Psoas muscle (tissue), 8 donors: ENCODE results near the gene OR2D2. TPM values are rescaled to one million over a fixed set of nuclear protein-coding genes. Genes with fewer than 3 reads are reported as not detected.
"Not testable (repeated sequence)": the region's sequence is repeated elsewhere in the genome, so short reads cannot be mapped to it uniquely, and the experiment has no call there.

Experiments
- ATAC-seq, 4 donors: fragments of 200-7000 bp; cut with Tn5 transposase; one replicate each; pipeline ENCODE4 v1.9.1; 2020; ENCODE audit warnings: moderate library complexity in 3 of 4, mild to moderate bottlenecking in 2 of 4
- DNase-seq, 2 donors: peaks; one replicate each; pipeline ENCODE4 v3.0.0-alpha.2; 2020
- H3K27ac ChIP-seq: fragments of 200-600 bp; one replicate; pipeline ENCODE4 v1.8.0; 2022
- H3K27me3 ChIP-seq, 3 donors: fragments of 200-600 bp in 1 of 3; one replicate each; pipeline versions ENCODE4 v1.6.1 to v1.8.0; 2013 to 2022; ENCODE audit warnings: low read length in 2 of 3, mild to moderate bottlenecking in 2 of 3, moderate library complexity in 1 of 3; ENCODE audit not compliant: insufficient read depth in 3 of 3
- H3K36me3 ChIP-seq, 2 donors: fragments of 200-600 bp in 1 of 2; one replicate each; pipeline versions ENCODE4 v1.6.1 to v1.8.0; 2013 to 2022; ENCODE audit warnings: low read depth in 1 of 2, mild to moderate bottlenecking in 1 of 2, moderate library complexity in 1 of 2; ENCODE audit not compliant: insufficient read depth in 1 of 2
- H3K4me1 ChIP-seq: fragments of 200-600 bp; one replicate; pipeline ENCODE4 v1.8.0; 2022
- H3K4me3 ChIP-seq: fragments of 200-600 bp; one replicate; pipeline ENCODE4 v1.8.0; 2022; ENCODE audit warnings: mild to moderate bottlenecking
- H3K9me3 ChIP-seq: fragments of 200-600 bp; one replicate; pipeline ENCODE4 v1.8.0; 2022
- CTCF ChIP-seq: fragments of 200-600 bp; IDR thresholded peaks from one replicate; pipeline ENCODE4 v1.8.0; 2022; ENCODE audit warnings: antibody characterized with exemption
- WGBS, 3 donors: extraction: QIAGEN DNeasy Blood & Tissue Kit; methylation state at CpG; one replicate each; pipeline versions ENCODE4 v1.1.6 to v1.1.7; 2013; 5-methylcytosine and 5-hydroxymethylcytosine counted together
- intact Hi-C, 2 donors: fragments of 100-400 bp; cut with DNase I; formaldehyde crosslinking; loops; one replicate each; pipeline versions ENCODE4 v1.11.0 to v1.14.2; 2022
- polyA plus RNA-seq, 3 donors: library from polyadenylated mRNA; stranded (reverse); fragments of 200-250 nt; gene quantifications; one replicate each; pipeline ENCODE4 v1.2.3, GENCODE V29; 2013
- total RNA-seq, 4 donors: library from RNA; stranded (reverse); fragmentation: NEBNext Ultra II Directional in 2 of 4; extraction: Animal tissue kit (Norgen Biotek cat#: 25700) in 2 of 4; gene quantifications; one replicate each; pipeline versions ENCODE4 v1.2.1 to v1.2.4, GENCODE V29; 2021 to 2023
- donor health status: healthy with polysubstance abuse.
- donor health status: DM: no; HTN: no; CAD: no; lungs with moderate emphysema.
- donor health status: Bipolar disorder and iron deficiency.
- donor health status: healthy.
- donor health status: DM: yes; HTN: yes; CAD: no.
- donor health status: DM: no; HTN: no; CAD: no.
- donor health status: DM: no; HTN: no; CAD: no.
- donor health status: DM: yes; HTN: yes; CAD: no.

Gene OR2D2
- total and polyA plus RNA-seq, 7 donors, result not detected

GRCh38 chr11:6888830-6889229 is 3.5 kb downstream of the OR2D2 start:
- intact Hi-C loops, result no loop called here
- H3K9me3 ChIP-seq, result no peaks in the 10 kb centered on the region
- no peak overlapping the region for H3K27ac ChIP-seq
- no peaks in the 10 kb centered on the region for H3K36me3 ChIP-seq
- no peaks in the 10 kb centered on the region for H3K4me1 ChIP-seq
- ATAC-seq, result no peak
- no peak for DNase-seq
- H3K27me3 ChIP-seq, result peaks cover 0 to 2% (median 0%) of the 10 kb centered on the region in 3 donors
- TF ChIP-seq CTCF, result no peak
- WGBS, 3 donors, result 82 to 89% (median 89%) methylated on average over 4 of the region's 4 CpGs
- H3K4me3 ChIP-seq, result no peak overlapping the region

- H3K36me3 ChIP-seq, ATAC-seq, DNase-seq, intact Hi-C loops, H3K9me3 ChIP-seq, H3K27ac ChIP-seq, H3K4me3 ChIP-seq, H3K27me3 ChIP-seq, H3K4me1 ChIP-seq: not testable (repeated sequence)
- 86 to 97% (median 96%) methylated on average over 5 of the region's 5 CpGs for WGBS, 3 donors
Measured at GRCh38 chr11:6887711-6888110, 4.6 kb downstream of the OR2D2 start.

- ATAC-seq, result no peak
- Histone ChIP-seq H3K4me1 (no peaks in the 10 kb centered on the region), H3K9me3 (no peaks in the 10 kb centered on the region), H3K4me3 (no peak overlapping the region), H3K27ac (no peak overlapping the region), H3K27me3 (peaks cover 0 to 3% (median 0%) of the 10 kb centered on the region in 3 donors), H3K36me3 (no peaks in the 10 kb centered on the region)
- intact Hi-C loops, result no loop called here
- DNase-seq, result no peak
- no peak for TF ChIP-seq CTCF
Measured at GRCh38 chr11:6882751-6883150, 9.5 kb downstream of the OR2D2 start.

- intact Hi-C loops, result no loop called here
- H3K9me3 ChIP-seq, result no peaks in the 10 kb centered on the region
- no peak overlapping the region for H3K27ac ChIP-seq
- no peak overlapping the region for H3K4me3 ChIP-seq
- TF ChIP-seq CTCF, result no peak
- no peaks in the 10 kb centered on the region for H3K27me3 ChIP-seq
- no peak for ATAC-seq
- WGBS, 3 donors, result 66 to 90% (median 87%) methylated on average over 3 of the region's 3 CpGs
- H3K4me1 ChIP-seq, result no peaks in the 10 kb centered on the region
- H3K36me3 ChIP-seq, result no peaks in the 10 kb centered on the region
- no peak for DNase-seq
Measured at GRCh38 chr11:6876914-6877313, 15.4 kb downstream of the OR2D2 start.

GRCh38 chr11:6876325-6876724 is 16.0 kb downstream of the OR2D2 start, which contains the start of gene OR10A4:
Gene OR10A4, plus strand, starts transcription at chr11:6876625. Its CDS starts 23 bp downstream, at chr11:6876648.
- 83 to 90% (median 88%) methylated on average over 1 of the region's 1 CpG for WGBS, 3 donors
- intact Hi-C loops, result no loop called here
- H3K27me3 ChIP-seq, result no peaks in the 10 kb centered on the region
- DNase-seq, result no peak
- no peak for TF ChIP-seq CTCF
- H3K4me1 ChIP-seq, result no peaks in the 10 kb centered on the region
- H3K9me3 ChIP-seq, result no peaks in the 10 kb centered on the region
- no peak within 1 kb of the TSS for H3K4me3 ChIP-seq
- no peak for ATAC-seq
- H3K27ac ChIP-seq, result no peak within 1 kb of the TSS
- no peaks in the 10 kb centered on the region for H3K36me3 ChIP-seq
